ENCODE results near the gene PPP1R13L. TPM values are rescaled to one million over a fixed set of nuclear protein-coding genes. Genes with fewer than 3 reads are reported as not detected.

Gene PPP1R13L
- total RNA-seq, 2 experiments from 2014 or later = 15.2 to 17.8 TPM

Small RNAs within 50 kb of the gene (microRNA-seq; reads per million reads assigned to microRNA genes)
- gene MIR6088 (ENCODE audit: borderline replicate concordance) = not detected

Other genes with a start within 250 kb of the PPP1R13L start
- under 1 TPM; 0.09 to 0.11 TPM for gene NKPD1, start 244.1 kb downstream of the PPP1R13L start, total RNA-seq
- 10 to 100 TPM; 18.3 to 25.1 TPM for gene TRAPPC6A, start 226.8 kb downstream of the PPP1R13L start, total RNA-seq
- gene BLOC1S3, start 226.3 kb downstream of the PPP1R13L start, total RNA-seq = 10 to 100 TPM; 10.7 to 11.2 TPM
- not detected for gene EXOC3L2, start 159.7 kb downstream of the PPP1R13L start, total RNA-seq
- gene MARK4, start 153.8 kb downstream of the PPP1R13L start, total RNA-seq = 10 to 100 TPM; 19.1 to 19.6 TPM
- not detected for gene CKM, start 82.2 kb downstream of the PPP1R13L start, total RNA-seq
- under 1 TPM; 0.11 to 0.14 TPM for gene KLC3, start 64.3 kb downstream of the PPP1R13L start, total RNA-seq
- 10 to 100 TPM; 27.5 to 30.4 TPM for gene ERCC2, start 34.5 kb downstream of the PPP1R13L start, total RNA-seq
- gene POLR1G, start 1.6 kb upstream of the PPP1R13L start, total RNA-seq = 10 to 100 TPM; 15.8 to 18.4 TPM
- 10 to 100 TPM; 58.1 to 71.8 TPM for gene ERCC1, start 18.8 kb upstream of the PPP1R13L start, total RNA-seq
- gene FOSB, start 62.9 kb upstream of the PPP1R13L start, total RNA-seq = 1 to 10 TPM; 7.3 to 7.7 TPM
- gene RTN2, start 92.0 kb upstream of the PPP1R13L start, total RNA-seq = 1 to 10 TPM; 2.0 to 3.2 TPM
- 1 to 10 TPM; 2.8 to 3.1 TPM for gene PPM1N, start 93.4 kb upstream of the PPP1R13L start, total RNA-seq
- gene VASP, start 102.4 kb upstream of the PPP1R13L start, total RNA-seq = 100 to 1,000 TPM; 152 to 153 TPM
- gene OPA3, start 179.7 kb upstream of the PPP1R13L start, total RNA-seq = 10 to 100 TPM; 13.8 to 14.4 TPM
- gene GPR4, start 197.1 kb upstream of the PPP1R13L start, total RNA-seq = not detected
- 100 to 1,000 TPM; 121 to 134 TPM for gene EML2, start 234.3 kb upstream of the PPP1R13L start, total RNA-seq

Data from activated CD4-positive, alpha-beta T cell treated with anti-CD3 and anti-CD28 coated beads for 36 hours (primary cell).